DMS114 treated with DMSO at 0.1 percent for 48 hours (cell line): ENCODE results near the gene OPALIN.
"Not testable (repeated sequence)": the region's sequence is repeated elsewhere in the genome, so short reads cannot be mapped to it uniquely, and the experiment has no call there.

Source experiments
- DNase-seq: peaks from one replicate; lab custom pipeline; 2025; ENCODE audit not compliant: unreplicated experiment; lab: John Stamatoyannopoulos, UW

OPALIN gene

DNA sequence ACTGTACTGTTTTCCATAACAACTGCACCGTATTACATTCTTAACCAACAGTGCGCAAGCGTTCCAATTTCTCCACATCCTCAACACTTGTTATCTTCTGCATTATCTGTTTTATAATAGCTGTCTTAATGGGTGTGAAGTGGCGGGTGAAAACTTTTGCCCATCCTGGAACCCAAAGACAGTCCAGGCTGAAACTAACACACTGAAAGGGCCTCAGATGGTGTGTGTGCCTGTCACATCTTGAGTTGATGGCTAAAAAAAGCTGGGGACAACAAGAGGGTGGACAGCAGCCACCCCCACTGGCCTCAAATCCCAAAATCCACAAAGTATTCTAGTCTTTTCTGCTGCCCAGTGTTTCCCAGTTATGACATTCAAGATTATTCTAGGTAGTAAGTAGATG is 19.4 kb downstream of the OPALIN start:
- no peak for DNase-seq

DNA sequence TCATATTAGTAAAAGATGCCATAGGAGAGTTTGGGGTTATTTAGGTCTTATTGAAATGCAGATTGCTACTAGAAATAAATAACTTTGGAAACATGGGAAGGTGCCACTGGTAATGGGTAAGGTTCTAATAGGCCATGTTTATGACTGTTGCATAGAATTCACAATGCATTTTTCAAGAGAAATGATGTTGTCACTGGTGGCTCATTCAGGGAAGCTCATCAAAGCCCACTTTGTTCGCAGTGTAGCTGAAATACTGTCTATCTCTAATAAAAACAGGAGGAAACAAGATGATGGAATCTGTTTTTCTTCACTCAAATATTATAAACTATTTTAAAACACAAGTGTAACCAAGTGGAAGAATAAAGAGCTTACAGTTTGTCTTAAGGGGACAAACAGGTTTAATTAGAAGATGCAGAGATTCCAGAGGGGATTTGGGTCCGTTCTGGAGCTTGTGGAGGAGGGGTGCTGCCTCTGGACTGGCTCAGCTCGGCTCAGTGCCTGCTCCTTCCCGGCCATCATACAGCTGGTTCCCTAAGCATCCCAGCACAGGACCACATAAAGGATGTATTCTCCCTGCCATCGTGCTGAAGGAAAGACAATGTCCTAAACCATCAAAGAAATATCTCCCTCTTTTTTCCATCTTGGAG is 20.4 kb downstream of the OPALIN start:
- no peak for DNase-seq

DNA sequence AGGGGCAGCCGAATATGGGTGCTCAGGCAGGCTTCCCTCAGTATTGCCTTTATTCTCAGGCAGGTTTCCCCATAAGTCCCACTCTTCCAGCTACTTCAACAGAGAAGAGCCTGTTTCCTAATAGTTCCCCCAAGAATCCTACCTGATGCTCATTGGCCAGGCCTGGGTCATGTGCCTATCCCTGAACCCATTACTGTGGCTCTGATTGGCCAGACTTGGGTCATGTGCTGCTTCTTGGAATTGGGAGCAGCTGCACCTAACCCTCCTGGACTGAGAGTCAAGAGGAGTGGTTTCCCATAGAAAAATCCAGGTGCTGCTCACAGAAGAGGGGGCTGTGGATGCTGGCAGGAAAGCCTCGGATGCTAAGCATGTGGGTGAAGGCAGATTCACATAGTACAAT is 21.7 kb downstream of the OPALIN start:
- no peak for DNase-seq

DNA sequence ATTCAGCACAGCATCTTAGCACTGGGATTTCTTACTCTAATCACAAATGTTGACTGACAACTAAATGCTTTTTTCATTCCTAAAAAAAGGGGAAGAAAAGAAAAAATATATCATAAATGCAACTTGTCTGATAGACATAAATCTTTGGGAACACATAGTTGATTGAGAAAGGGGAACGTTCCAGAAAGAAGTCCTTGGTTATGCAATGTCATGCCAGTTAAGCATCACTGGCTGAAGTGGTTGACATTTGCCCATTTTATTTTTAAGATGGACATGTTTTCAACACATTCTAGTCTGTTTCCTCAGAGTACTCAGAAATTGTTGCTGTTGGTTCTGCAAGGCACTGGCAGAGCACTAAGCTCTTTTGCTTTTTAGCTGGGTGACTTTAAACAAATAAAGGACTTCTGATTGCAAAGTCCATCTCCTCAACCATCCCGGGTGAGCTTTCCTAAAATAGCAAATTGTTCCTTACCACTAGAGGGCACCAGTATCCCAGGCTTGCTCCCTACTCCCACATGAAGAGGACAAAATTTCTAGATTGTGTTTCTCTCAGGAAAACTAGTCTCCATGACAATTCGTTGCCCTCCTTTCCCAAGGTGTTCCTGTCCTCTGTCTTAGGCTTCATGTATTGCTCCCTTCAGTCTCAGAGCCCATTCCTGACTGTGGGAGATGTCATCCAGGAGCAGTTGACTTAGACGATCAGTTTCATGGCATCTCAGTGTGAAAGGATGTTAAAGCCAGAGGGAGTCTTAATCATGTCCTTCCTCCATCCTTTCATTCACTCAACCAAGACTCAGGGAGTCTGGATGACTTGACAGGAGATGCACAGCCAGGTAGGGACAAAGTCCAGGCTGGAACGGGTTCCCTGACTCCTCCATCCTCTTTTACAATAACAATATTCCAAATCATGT is 23.9 kb downstream of the OPALIN start:
- DNase-seq: peak; percentile 63

DNA sequence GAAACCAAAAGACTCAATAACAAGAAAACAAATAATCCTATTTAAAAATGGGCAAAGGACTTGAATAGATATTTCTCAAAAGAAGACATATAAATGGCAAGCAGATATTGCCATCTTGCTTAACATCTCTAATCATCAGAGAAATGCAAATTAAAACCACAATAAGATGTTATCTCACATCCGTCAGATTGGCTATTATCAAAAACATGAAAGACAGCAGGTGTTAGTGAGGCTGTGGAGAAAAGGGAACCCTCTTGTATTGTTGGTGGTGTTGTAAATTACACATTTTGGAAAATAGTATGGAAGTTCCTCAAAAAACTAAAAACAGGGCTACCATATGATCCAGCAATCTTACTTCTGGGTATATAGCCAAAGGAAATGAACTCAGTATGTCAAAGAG is 25.7 kb downstream of the OPALIN start:
- DNase-seq: no peak

DNA sequence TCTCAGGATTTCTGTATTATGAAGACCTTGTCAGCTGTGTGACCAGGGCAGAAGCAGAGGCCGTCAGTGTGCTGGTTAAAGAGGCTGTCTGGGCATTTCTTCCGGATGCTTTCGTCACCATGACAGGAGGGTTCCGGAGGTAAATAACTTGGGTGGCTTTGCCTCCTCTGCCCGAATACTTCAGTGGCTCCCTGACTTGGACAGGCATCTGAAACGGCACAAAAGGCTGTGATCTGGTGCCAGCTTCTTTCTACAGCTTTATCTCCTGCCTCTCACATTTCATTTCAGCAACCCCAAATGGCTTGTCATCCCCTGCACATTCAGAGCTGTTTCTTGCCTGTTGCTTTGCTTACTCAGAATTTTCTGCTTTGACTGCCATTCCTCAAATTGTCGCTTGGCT is 31.3 kb downstream of the OPALIN start:
- no peak for DNase-seq

DNA sequence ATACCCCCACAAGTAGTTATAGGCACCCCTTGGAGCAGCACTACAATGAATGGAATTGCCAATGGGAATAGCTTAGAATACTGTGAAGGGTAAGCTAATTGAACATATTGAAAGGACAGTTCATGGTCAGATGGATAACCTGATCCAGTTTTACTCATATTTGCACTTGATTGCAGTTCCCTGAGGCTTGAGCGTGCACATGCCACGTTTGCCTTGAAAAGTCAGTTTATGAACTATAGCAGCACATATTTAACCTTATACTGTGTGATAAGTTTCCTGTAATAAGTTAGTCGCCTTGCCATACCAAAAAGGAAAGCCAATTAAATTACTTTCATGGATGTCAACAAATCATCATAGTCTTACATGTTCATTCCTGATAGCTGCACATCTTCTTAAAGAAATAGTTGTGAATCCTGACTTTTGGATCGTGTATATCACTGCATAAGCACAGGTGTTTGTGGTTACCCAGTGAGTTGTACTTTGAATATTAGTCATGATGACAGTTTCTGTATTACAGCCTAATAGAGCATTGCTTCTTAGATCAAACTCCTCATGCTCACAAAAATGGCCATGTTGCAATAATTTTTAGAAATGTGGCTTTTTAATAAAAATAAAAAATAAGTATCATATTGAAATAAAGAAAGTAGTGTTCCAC is 33.0 kb downstream of the OPALIN start:
- no peak for DNase-seq

DNA sequence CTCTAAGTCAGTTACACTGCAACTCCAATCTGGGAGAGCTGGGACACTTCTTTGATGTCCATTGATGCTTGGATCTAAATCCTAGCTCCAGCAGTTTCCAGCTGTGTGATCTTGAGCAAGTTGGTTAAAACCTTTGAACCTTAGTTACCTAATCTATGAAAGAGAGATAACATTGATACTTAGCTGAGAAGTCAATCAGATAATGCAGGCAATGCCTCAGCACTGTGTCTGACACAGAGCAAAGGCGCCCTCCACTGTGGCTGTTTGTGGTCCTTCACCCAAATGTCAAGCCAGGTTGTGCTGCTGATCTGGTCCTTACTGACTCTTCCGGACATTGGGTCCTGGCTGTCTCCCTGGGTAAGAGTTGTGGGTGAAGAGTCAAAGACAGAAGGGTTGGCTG is 34.4 kb downstream of the OPALIN start:
- no peak for DNase-seq

DNA sequence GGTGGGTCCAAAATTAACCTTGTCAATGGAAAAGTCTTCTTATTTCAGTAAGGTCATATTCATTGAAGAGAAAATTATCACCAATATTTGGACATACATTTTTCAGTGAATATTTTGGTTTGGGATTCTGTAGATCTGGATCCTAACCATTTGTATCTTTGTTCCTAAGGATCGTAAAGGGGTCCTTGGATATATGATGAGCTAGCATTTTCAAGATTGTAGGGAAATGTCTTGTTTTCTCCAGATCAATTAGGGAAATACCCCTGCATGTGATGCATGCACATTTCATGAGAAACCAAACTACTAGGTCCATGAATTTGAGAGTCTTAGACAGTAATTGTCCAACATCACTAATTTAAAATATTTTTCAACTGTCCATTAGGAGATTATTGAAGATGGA is 36.5 kb downstream of the OPALIN start:
- DNase-seq: no peak

DNA sequence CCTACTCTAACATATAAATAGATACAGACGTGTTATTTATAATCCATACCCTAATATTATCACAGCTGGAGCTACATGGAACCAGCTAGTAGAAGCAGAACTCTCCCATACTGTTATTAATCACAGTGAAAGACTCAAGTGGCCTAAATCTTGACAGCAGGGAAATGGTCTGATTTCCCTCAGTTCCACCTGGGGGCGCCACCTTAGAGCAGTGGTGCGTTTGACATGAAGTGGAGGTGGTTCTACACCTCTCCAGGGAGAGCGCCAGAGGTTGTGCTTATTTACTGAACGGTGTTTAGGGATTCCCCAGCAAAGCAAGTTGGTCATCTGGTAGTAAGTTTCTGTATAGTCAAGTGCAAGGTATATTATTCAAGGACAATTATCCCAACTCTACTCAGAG is 37.0 kb downstream of the OPALIN start:
- no peak for DNase-seq

DNA sequence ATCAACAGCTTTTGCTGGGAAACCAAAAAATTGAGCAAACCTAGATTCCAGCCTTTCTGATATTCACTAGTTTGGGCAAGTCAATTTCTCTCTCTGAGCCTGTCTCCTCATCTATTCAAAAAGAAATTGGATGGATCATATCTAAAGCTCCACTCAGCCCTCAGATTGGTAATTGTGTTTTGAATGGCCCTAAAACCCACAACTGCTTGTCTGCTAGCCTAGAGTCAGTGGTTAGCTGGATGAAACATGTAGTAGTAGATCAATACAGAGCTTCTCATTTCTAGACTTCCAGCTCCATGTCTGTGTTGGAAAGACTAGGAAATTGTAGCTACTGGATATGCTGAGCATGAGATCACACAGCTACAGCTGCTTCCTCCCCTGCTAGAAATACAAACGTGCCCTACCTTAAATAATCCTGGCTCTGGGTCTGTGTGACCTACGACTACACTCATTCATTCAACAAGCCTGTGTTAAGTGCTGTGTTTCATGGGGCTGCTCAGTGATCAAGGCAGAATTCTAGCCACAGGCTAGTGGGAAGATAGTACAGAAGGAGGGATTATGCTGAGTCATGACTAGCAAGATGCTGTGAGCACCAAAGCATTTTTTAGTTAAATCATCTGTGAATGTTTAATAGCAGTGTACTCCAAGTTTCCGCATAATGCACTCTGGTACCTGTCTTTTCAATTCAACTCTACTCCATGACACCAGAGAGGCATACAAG is 38.9 kb downstream of the OPALIN start:
- DNase-seq: no peak

DNA sequence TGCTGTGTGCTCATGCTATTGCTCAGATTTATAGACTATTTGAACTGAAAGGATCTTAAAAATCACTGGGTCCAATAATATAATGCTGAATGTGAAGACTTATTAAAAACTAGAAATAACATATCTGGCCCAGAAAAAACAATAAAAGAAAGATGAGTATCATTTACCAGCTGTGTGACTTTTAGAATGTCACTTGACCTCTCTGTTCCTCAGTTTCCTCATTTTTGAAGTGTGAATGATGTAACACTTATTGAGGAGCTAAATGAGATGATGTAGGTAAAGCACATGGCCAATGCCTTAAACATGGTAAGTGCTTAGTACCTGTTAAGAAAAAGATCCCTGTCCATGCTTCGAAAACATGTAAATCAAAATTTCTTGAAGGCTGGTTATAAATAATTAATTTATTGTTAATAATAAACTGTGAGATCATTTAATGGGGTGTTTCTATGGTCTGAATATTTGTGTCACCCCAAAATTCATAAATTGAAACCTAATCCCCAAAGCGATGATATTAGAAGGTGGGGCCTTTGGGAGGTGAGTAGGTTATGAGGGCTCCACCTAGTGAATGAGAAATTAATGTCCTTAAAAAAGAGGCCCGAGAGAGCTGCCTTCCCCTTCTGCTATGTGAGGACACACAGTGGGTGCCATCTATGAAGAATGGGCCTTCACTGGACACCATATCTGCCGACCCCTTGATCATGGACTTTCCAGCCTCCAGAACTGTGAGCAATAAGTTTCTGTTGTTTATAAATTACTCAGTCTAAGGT is 41.6 kb downstream of the OPALIN start:
- no peak for DNase-seq

DNA sequence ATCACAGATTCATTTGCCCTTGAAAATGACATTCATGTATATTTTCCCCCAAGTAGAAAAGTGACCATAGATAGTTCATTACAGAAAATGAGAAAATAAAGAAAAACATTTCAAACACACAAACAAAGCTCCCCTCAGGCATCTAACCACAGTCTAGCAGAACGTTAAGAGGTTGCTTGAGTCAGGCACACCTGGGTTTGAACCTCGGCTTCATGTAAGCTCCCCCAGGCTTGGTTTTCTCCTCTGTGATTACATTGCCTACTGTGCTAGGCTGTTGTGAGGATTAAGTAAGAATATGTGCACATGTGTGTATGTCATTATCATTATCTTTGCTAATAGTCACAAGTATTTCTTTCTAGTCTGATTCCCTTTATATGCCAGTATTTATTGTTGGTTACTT is 45.5 kb downstream of the OPALIN start:
- DNase-seq: no peak

DNA sequence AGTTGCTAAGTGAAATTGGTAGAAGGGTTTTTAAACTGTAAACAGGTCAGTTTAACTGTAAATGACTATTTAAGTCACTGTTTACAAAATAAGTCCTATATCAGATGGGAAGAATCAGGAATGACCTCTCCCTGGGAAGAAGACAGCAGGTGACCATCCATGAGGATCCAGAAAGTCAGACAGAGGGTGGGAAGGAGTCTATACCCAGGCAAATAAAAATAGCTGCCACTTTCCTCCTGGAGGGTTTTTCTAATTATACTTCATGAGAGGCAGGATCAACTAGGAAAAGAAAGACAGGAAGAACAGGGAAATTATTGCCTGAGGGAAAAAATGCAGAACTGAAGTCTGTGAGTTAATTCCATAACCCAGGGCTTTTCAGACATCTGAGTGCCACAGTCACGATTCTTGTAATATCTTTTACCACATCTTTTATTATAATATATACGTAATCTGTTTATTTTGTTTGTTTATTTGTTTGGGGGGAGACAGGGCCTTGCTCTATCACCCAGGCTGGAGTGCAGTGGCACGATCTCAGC is 47.6 kb downstream of the OPALIN start:
- DNase-seq: no peak

DNA sequence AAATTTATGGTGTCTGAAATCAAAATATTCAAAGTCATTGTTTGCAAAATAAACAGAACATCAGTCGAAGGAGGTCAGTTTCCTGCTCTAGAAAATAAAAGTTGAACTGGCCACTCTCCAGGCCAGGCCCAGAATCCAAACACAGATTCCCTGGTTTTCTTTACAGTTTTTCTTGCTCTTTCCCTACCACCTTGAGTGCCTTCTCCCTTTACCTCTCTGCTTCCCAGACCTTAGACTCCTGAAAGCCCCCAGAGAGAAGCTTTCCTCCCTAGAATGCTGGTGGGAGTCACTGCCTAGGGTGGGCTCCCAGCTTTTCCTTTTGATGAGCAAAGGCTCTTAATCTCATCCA is 48.5 kb downstream of the OPALIN start:
- DNase-seq: no peak

DNA sequence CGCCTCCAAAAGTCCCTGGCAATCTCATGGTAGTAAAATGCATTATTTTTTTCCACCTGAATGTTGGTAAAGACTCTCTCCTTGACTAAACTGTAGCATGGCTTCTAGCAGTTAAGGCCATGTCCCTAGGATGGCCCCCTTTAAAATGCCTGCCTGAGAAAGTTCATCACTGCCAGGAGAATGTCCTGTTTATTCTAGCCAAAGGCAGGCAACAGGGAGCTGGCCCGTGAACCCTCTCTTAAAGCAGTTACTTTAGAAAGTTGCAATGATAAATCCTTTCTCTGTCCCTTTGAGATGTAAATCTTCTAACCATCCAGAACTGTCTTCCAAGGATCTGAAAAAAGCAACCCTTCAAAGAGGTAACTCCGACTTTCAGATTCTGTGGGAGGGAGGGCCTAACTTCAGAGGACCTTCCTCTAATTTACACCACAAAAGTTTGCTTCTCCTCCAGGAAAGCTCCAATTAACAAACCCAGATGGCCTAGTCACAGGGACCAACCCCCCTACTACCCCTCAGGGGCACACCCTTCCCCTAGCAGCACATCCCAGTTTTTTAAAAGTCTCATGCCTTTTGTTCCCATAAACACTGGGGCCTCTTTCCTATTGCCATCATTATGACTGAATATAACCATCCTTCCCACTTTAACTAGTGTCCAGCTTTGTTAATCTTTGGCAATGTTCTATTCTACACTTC is 49.0 kb downstream of the OPALIN start:
- DNase-seq: no peak

DNA sequence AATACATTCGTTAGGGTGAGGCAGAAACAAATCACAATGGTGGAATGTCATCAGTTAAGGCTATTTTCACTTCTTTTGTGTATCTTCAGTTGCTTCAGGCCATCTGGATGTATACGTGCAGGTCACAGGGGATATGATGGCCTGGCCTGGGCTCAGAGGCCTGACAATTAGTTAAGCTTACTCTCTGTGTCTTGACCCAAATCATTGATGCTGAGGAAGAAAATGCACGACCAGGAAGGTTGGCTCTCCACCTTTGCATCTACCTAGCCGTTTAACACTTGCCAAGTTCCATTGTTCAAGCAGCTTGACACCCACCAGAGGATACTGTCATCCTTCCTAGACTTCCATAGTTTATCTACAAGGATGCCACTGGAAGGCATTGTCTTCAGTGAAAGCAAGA is 49.9 kb downstream of the OPALIN start:
- DNase-seq: not testable (repeated sequence)

DNA sequence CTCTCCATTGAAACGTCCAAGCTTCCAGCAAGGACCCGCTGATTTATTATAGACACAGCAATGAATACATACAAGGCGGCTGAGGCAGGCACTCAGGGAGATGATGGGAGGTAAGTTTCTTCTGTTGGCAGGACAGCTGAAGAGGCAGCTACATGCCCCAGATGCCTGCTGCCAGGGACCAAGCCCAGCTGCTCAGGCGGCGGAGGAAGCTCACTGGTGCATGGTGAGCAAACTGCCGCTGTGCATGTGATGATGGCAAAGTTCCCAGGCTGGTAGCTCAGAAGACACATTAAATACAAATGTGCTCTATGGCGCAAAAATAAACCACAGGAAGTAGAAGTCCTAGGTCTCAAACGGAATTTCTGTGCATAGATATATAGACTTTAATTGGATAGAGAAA is 52.3 kb downstream of the OPALIN start:
- no peak for DNase-seq

DNA sequence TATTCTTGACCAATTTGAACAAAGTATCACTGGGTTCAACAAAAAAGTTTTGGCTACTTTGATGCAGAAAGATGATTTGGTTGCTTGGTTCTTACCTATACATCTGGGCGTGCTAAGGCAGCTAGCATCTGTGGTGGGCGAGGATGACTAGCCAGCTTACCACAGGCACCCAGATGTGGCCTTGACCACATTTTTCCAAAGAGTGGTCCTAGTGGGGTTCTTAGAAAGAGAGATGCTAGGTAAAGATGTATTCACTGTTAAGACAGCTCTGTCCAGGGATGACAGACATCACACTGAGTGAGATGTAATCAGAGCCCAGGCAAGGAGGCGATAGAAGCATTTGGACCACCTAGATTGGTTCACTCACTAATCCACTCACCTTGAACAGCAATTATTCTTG is 53.8 kb downstream of the OPALIN start:
- no peak for DNase-seq

DNA sequence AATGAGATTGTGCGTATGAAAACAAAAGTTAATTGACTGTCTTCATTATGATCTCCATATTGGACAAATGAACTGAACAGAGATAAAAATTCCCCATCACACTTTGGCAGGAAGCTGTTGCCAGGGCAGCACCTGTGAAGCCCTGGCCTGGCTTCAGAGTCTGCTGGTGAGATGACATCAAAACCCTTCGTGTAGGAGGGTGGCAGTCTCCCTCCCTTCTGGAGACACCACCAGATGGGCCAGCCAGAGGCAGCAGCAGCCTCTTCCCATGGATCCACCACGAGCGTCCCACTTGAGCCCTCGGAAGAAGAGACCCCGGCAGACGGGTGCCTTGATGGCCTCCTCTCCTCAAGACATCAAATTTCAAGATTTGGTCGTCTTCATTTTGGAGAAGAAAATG is 54.6 kb downstream of the OPALIN start, which contains the start of gene DNTT:
Gene DNTT, plus strand, starts transcription at position 205 of the 400 bp plus-strand sequence. Its CDS starts 64 bp downstream, at position 269.
- DNase-seq: no peak
